HUES48 (cell line): ENCODE data around the gene CLIP2.
"Not testable (repeated sequence)": the region's sequence is repeated elsewhere in the genome, so short reads cannot be mapped to it uniquely, and the experiment has no call there.

ENCODE experiments used
- H3K27ac ChIP-seq: one replicate; pipeline ENCODE4 v1.7.0; 2013; ENCODE audit warnings: low read depth, low read length, inconsistent platforms
- H3K27me3 ChIP-seq: 2 replicates; pipeline ENCODE4 v1.6.1; 2013; ENCODE audit warnings: mild to moderate bottlenecking, low read length; ENCODE audit not compliant: control insufficient read depth, insufficient read depth
- H3K36me3 ChIP-seq: 2 replicates; pipeline ENCODE4 v1.6.1; 2013; ENCODE audit warnings: low read length; ENCODE audit not compliant: control insufficient read depth, insufficient read depth
- H3K4me1 ChIP-seq: 2 replicates; pipeline ENCODE4 v1.6.1; 2013; ENCODE audit warnings: mild to moderate bottlenecking, low read length; ENCODE audit not compliant: control insufficient read depth, insufficient read depth
- H3K4me3 ChIP-seq: 2 replicates; pipeline ENCODE4 v1.5.1; 2013; ENCODE audit warnings: mild to moderate bottlenecking, low read depth, low read length
- H3K9ac ChIP-seq: 2 replicates; pipeline ENCODE4 v1.6.1; 2013; ENCODE audit warnings: mild to moderate bottlenecking, low read depth, low read length, moderate library complexity
- H3K9me3 ChIP-seq: 2 replicates; pipeline ENCODE4 v1.6.1; 2013; ENCODE audit warnings: low read length; ENCODE audit not compliant: control insufficient read depth, insufficient read depth

Gene CLIP2

DNA sequence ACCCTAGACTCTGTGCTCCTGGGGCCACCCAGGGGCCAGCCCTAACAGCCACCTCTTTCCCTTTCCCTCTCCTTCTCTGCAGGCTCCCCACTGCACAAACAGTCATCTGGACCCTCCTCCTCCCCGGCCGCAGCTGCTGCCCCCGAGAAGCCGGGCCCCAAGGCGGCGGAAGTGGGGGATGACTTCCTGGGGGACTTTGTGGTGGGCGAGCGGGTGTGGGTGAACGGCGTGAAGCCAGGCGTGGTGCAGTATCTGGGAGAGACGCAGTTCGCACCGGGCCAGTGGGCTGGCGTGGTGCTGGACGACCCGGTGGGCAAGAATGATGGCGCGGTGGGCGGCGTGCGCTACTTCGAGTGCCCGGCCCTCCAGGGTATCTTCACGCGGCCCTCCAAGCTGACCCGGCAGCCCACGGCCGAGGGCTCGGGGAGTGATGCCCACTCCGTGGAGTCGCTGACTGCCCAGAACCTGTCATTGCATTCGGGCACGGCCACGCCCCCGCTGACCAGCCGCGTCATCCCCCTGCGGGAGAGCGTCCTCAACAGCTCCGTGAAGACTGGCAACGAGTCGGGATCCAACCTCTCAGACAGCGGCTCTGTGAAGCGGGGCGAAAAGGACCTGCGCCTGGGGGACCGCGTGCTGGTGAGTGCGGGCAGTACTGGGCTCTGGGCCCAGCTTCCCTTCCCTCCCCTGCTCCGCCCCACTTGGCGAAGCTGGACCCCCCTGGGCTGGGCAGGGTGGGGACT lies 49.3 kb downstream of the CLIP2 start:
- Histone ChIP-seq H3K27me3 (no peaks in the 10 kb centered on the region), H3K36me3 (peaks cover 8% of the 10 kb centered on the region; the same call in 1 of the 2 replicates), H3K27ac (no peak overlapping the region), H3K4me1 (no peaks in the 10 kb centered on the region), H3K9ac (no peak overlapping the region), H3K4me3 (no peak overlapping the region), H3K9me3 (no peaks in the 10 kb centered on the region)

DNA sequence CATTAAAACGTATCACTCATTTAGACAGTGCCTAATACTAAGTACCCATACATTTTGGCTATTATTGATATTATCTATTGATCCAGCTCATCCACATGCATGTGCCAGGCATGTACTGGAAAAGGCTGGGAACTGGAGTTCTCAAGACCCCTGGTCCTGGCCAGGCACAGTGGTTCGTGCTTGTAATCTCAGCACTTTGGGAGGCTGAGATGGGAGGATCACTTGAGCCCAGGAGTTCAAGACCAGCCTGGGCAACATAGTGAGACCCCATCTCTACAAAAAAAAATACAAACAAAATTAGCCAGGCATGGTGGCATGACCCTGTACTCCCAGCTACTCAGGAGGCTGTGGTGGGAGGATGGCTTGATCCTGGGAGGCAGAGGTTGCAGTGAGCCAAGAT lies 50.4 kb downstream of the CLIP2 start:
- H3K4me1 ChIP-seq, result not testable (repeated sequence)

DNA sequence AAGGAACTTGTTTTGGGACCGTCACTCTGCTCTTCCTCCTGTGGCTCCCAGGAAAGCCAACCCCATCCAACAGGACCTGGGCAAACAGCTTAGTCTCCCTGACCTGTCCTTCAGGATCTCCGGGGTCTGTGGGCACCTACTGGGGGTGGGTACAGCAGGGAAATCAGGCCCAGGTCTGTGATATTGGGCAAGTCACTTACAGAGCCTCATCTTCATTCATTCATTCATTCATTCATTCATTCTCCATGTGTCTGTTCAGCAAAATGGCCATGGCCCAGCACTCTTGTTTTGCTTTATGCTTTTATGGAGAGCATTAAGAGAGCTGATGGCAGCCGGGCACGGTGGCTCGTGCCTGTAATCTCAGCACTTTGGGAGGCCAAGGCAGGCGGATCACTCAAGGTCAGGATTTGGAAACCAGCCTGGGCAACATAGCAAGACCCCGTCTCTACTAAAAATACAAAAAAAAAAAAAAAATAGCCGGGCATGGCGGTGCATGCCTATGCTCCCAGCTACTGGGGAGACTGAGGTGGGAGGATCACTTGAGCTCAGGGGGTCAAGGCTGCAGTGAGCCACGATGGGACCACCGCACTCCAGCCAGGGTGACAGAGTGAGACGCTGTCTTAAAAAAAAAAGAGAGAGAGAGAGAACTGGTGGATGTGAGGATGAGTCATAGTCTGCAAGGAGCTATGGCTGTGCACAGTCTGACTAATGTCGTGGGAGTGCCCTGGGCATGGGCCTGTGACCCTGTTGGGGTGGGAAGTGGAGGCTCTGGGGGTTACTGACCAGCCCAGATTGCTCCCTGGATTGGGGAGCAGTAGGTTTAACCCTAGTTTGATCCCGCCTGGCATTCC lies 54.3 kb downstream of the CLIP2 start:
- no peaks in the 10 kb centered on the region for H3K9me3 ChIP-seq
- H3K4me1 ChIP-seq, result no peaks in the 10 kb centered on the region
- H3K36me3 ChIP-seq, result peaks cover 13% of the 10 kb centered on the region; the same call in 1 of the 2 replicates
- no peak overlapping the region for H3K9ac ChIP-seq
- H3K27me3 ChIP-seq, result no peaks in the 10 kb centered on the region
- H3K4me3 ChIP-seq, result no peak overlapping the region
- no peak overlapping the region for H3K27ac ChIP-seq

More for the DNA sequence above, 50.4 kb downstream of the CLIP2 start:
- not testable (repeated sequence) for H3K36me3 ChIP-seq, H3K9me3 ChIP-seq, H3K27ac ChIP-seq, H3K9ac ChIP-seq, H3K4me3 ChIP-seq, H3K27me3 ChIP-seq

DNA sequence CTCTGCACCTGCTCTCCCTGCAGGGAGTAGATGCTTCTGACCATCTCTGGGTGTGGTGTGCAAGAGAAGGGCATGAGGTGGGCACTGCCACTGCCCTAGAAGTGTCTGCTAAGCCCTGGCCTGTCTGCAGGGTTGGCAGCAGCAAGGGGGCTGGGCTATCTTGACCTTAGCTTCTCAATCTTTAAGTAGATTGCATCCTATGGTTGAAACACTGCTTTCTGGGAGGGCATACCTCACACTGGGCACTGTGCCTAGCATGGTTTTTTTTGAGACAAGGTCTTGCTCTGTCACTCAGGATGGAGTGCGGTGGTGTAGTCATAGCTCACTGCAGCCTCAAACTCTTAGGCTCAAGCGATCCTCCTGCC lies 54.9 kb downstream of the CLIP2 start:
- Histone ChIP-seq H3K9ac (no peak overlapping the region), H3K36me3 (peaks cover 13% of the 10 kb centered on the region; the same call in 1 of the 2 replicates), H3K27ac (no peak overlapping the region)

DNA sequence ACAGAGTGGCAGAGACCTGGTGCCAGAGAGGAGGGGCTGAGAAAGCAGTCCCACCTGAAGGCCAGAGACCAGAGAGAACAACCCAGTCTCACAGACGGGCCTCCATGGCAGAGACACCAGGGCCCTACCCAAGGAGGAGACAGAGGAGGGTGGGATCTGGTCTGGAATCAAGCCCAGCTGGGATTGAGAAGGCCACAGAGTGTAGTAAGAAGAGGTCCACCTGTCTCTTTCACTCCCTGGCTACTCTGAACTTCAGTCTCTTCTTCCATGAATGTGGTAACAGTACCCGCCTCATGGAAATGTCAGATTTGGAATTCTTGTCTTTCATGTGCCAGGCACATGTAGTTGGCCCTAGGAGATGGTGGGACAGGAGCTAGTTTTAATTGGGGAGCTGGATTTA lies 55.6 kb downstream of the CLIP2 start:
- Histone ChIP-seq H3K4me3 (no peak overlapping the region), H3K4me1 (no peaks in the 10 kb centered on the region), H3K27me3 (no peaks in the 10 kb centered on the region), H3K36me3 (peaks cover 13% of the 10 kb centered on the region; the same call in 1 of the 2 replicates), H3K9ac (no peak overlapping the region), H3K27ac (no peak overlapping the region), H3K9me3 (no peaks in the 10 kb centered on the region)

More for the DNA sequence above, 54.9 kb downstream of the CLIP2 start:
- Histone ChIP-seq H3K27me3 (no peaks in the 10 kb centered on the region), H3K9me3 (no peaks in the 10 kb centered on the region), H3K4me1 (no peaks in the 10 kb centered on the region), H3K4me3 (no peak overlapping the region)

DNA sequence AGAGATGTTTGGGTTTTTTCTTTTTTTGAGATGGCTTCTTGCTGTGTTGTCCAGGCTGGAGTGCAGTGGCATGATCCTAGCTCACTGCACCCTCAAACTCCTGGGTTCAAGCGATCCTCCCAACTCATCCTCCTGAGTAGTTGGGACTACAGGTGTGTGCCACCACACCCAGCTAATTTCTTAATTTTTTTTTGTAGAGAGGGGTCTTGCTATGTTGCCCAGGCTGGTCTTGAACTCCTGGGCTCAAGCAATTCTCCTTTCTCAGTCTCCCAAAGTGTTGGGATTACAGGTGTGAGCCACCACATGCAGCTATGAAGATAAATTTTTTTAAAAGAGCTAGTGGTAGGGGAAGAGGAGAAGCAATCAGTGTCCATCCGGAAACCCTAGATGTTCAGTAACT lies 56.8 kb downstream of the CLIP2 start:
- H3K4me3 ChIP-seq, result no peak overlapping the region
- H3K27ac ChIP-seq, result no peak overlapping the region
- peaks cover 13% of the 10 kb centered on the region; the same call in 1 of the 2 replicates for H3K36me3 ChIP-seq
- no peaks in the 10 kb centered on the region for H3K27me3 ChIP-seq
- H3K9ac ChIP-seq, result no peak overlapping the region
- H3K9me3 ChIP-seq, result no peaks in the 10 kb centered on the region
- H3K4me1 ChIP-seq, result no peaks in the 10 kb centered on the region

DNA sequence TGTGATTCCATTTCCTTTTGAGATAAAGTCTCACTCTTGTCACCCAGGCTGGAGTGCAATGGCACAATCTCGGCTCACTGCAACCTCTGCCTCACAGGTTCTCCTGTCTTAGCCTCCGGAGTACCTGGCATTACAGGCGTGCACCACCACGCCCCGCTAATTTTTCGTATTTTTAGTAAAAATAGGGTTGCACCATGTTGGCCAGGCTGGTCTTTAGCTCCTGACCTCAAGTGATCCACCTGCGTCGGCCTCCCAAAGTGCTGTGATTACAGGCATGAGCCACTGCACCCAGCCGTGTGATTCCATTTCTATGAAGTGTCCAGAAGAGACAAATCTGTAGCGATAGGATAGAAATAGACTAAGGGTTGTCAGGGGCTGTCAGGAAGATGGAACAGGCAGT lies 60.4 kb downstream of the CLIP2 start:
- H3K9me3 ChIP-seq, result no peaks in the 10 kb centered on the region
- no peak overlapping the region for H3K9ac ChIP-seq
- H3K36me3 ChIP-seq, result peaks cover 4% of the 10 kb centered on the region
- no peaks in the 10 kb centered on the region for H3K27me3 ChIP-seq
- no peaks in the 10 kb centered on the region for H3K4me1 ChIP-seq
- no peak overlapping the region for H3K4me3 ChIP-seq
- no peak overlapping the region for H3K27ac ChIP-seq

DNA sequence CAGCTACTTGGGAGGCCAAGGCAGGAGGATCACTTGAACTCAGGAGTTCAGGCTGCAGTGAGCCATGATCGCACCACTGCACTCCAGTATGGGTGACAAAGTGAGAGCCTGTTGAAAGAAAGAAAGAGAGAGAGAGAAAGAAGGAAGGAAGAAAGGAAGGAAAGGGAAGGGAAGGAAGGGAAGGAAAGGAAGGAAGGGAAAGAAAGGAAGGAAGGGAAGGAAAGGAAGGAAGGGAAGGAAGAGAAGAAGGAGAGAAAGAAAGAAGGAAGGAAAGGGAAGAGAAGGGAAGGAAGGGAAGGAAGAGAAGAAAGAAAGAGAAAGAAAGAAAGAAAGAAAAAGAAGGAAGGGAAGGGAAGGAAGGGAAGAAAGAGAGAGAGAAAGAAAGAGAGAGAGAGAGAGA lies 61.5 kb downstream of the CLIP2 start:
- Histone ChIP-seq H3K4me1 (no peaks in the 10 kb centered on the region), H3K27ac (no peak overlapping the region), H3K4me3 (no peak overlapping the region), H3K36me3 (no peaks in the 10 kb centered on the region; the same call in 1 of the 2 replicates), H3K9me3 (no peaks in the 10 kb centered on the region), H3K9ac (no peak overlapping the region), H3K27me3 (no peaks in the 10 kb centered on the region)

DNA sequence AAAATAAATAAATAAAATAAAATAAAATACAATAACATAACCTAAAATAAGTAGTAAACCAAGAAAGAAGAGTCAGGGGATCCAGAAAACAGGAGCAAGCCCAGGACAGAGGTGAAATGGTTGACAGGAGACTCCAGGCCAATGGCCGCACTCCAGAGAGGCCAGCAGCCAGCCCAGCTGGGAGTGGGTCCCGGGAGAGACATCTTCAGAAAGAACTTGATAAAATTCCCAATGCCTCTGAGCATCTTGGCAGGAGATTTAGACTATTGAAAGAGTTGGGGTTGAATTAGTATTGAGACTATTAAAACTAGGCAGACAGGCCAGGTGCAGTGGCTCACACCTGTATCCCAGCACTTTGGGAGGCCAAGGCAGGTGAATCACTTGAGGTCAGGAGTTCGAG lies 62.6 kb downstream of the CLIP2 start:
- Histone ChIP-seq H3K27me3 (no peaks in the 10 kb centered on the region), H3K4me1 (0 out of 2 replicates have a peak, but pooled peaks cover 3% of the 10 kb centered on the region), H3K4me3 (no peak overlapping the region), H3K9me3 (no peaks in the 10 kb centered on the region), H3K9ac (no peak overlapping the region), H3K27ac (no peak overlapping the region), H3K36me3 (peaks cover 11% of the 10 kb centered on the region)

DNA sequence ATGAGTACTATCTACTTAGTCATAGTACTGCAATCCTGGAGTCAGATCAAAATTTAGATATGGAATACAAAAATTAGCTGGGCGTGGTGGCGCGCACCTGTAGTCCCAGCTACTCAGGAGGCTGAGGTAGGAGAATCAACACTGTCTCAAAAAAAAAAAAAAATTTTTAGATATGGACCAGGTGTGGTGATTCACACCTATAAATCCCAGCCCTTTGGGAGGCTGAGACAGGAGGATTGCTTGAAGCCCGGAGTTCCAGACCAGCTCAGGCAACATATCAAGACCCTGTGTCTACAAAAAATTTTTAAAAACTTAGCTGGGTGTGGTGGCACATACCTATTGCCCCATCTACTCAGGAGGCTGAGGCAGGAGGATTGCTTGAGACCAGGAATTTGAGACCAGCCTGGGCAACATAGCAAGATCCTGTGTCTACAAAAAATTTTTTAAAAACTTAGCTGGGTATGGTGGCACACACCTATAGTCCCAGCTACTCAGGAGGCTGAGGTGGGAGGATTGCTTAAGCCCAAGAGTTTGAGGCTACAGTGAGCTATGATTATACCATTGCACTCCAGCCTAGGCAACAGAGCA lies 63.4 kb downstream of the CLIP2 start:
- not testable (repeated sequence) for H3K27ac ChIP-seq, H3K27me3 ChIP-seq, H3K4me1 ChIP-seq, H3K9ac ChIP-seq, H3K4me3 ChIP-seq, H3K9me3 ChIP-seq
- H3K36me3 ChIP-seq, result peaks cover 18% of the 10 kb centered on the region

DNA sequence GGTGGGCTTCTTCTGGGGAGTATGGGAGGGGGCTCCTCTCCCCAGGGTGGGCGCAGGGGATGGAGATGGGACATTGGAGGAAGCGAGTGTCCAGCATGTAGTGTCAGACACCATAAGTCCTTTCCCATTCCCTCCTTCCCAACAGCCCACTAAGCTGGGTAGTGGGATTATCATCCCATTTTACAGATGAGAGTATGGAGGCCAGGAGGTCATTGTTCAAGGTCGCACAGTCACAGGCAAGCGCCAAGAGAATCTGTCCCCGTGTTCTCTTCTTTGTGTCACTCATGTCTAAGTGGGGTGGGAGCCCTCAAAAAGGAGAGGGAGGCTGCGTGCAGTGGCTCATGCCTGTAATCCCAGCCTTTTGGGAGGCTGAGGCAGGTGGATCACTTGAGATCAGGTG lies 64.8 kb downstream of the CLIP2 start:
- Histone ChIP-seq H3K27me3 (no peaks in the 10 kb centered on the region), H3K36me3 (peaks cover 18% of the 10 kb centered on the region), H3K4me1 (0 out of 2 replicates have a peak, but pooled peaks cover 3% of the 10 kb centered on the region), H3K9me3 (no peaks in the 10 kb centered on the region), H3K27ac (no peak overlapping the region), H3K9ac (no peak overlapping the region), H3K4me3 (no peak overlapping the region)
